Kidney (tissue), 14 donors: Measurements from ENCODE around the gene ASTL. TPM values are rescaled to one million over a fixed set of nuclear protein-coding genes. Genes with fewer than 3 reads are reported as not detected.

Experiments used
- DNase-seq, 5 donors: peaks; one replicate each; pipeline ENCODE4 v3.0.0-alpha.2; 2013 to 2020
- FAIRE-seq: peaks from 2 replicates; lab custom pipeline; 2012; peaks lifted over from hg19 to GRCh38; lab: Jason Lieb, UNC
- H3K27ac ChIP-seq, 2 donors: one replicate each; pipeline ENCODE4 v1.7.0; 2013; ENCODE audit warnings: low read depth in 2 of 2, low read length in 2 of 2, inconsistent platforms in 1 of 2
- H3K27me3 ChIP-seq: one replicate; pipeline ENCODE4 v1.7.1; 2013; ENCODE audit warnings: low read length, inconsistent platforms; ENCODE audit not compliant: control insufficient read depth, insufficient read depth
- H3K36me3 ChIP-seq, 3 donors: one replicate each; pipeline versions ENCODE4 v1.7.0 to v1.7.1; 2013; ENCODE audit warnings: low read length in 3 of 3, control low read depth in 1 of 3, inconsistent platforms in 1 of 3; ENCODE audit not compliant: insufficient read depth in 3 of 3, control insufficient read depth in 2 of 3
- H3K4me1 ChIP-seq, 3 donors: one replicate each; pipeline versions ENCODE4 v1.7.0 to v1.7.1; 2013; ENCODE audit warnings: low read length in 3 of 3, inconsistent platforms in 1 of 3, low read depth in 1 of 3; ENCODE audit not compliant: control insufficient read depth in 2 of 3, insufficient read depth in 2 of 3
- H3K4me3 ChIP-seq, 3 donors: one replicate each; pipeline versions ENCODE4 v1.7.0 to v1.8.1; 2013; ENCODE audit warnings: low read length in 3 of 3, control low read depth in 1 of 3, inconsistent platforms in 1 of 3
- H3K9ac ChIP-seq, 3 donors: one replicate each; pipeline versions ENCODE4 v1.7.0 to v1.7.1; 2013; ENCODE audit warnings: low read length in 3 of 3, control low read depth in 1 of 3, inconsistent platforms in 1 of 3
- H3K9me3 ChIP-seq, 3 donors: one replicate each; pipeline versions ENCODE4 v1.7.0 to v1.7.1; 2013; ENCODE audit warnings: low read length in 3 of 3, control low read depth in 1 of 3, inconsistent platforms in 1 of 3; ENCODE audit not compliant: control insufficient read depth in 2 of 3, insufficient read depth in 1 of 3
- CTCF ChIP-seq: IDR thresholded peaks from 3 replicates; pipeline ENCODE4 v1.5.1; 2012; ENCODE audit warnings: mild to moderate bottlenecking, moderate library complexity, borderline replicate concordance; ENCODE audit not compliant: insufficient read depth; ENCODE audit errors: extremely low read depth
- intact Hi-C: fragments of 100-400 bp; cut with DNase I; formaldehyde crosslinking; loops from one replicate; pipeline ENCODE4 v1.11.1; 2022
- polyA plus RNA-seq: library from polyadenylated mRNA; stranded (reverse); fragments of 350-450 nt; fragmentation: Illumina TruSeq; extraction: RNeasy Lipid Tissue Mini Kit (QIAGEN cat#74804); gene quantifications from one replicate; pipeline ENCODE4 v1.2.3, GENCODE V29; 2014; ENCODE audit warnings: low read depth, low replicate concordance; ENCODE audit not compliant: insufficient read depth
- total RNA-seq: library from RNA; stranded (reverse); fragmentation: NEBNext Ultra II Directional; extraction: Animal tissue kit (Norgen Biotek cat#: 25700); gene quantifications from one replicate; pipeline ENCODE4 v1.2.1, GENCODE V29; 2021
- donor health status: control.
- donor health status: control.
- donor health status: control.
- donor health status: control.
- donor health status: control.
- donor health status: DM: yes; HTN: yes; CAD: no.
- donor health status: Normal renal cell carcinoma (clear cell type).

The ASTL gene
- total and polyA plus RNA-seq, 2 donors from 2014 or later, result not detected

GRCh38 chr2:96174251-96175144 lies 36.2 kb upstream of the ASTL start:
- DNase-seq (peak in 4 of 5 donors; percentile 76 to 83 (median 80)), FAIRE-seq (no peak)
- Histone ChIP-seq H3K27ac (no peak overlapping the region), H3K27me3 (no peaks in the 10 kb centered on the region), H3K4me1 (no peaks in the 10 kb centered on the region), H3K4me3 (no peak overlapping the region), H3K36me3 (no peaks in the 10 kb centered on the region), H3K9me3 (no peaks in the 10 kb centered on the region), H3K9ac (no peak overlapping the region)
- intact Hi-C loops, result no loop called here
- TF ChIP-seq CTCF, result peak; percentile 90

- DNase-seq (no peak), FAIRE-seq (no peak)
- Histone ChIP-seq H3K9me3 (no peaks in the 10 kb centered on the region), H3K27ac (no peak overlapping the region), H3K9ac (no peak overlapping the region), H3K4me3 (no peak overlapping the region), H3K27me3 (no peaks in the 10 kb centered on the region), H3K4me1 (no peaks in the 10 kb centered on the region), H3K36me3 (no peaks in the 10 kb centered on the region)
- intact Hi-C loops, result no loop called here
- TF ChIP-seq CTCF, result no peak
Observed at GRCh38 chr2:96171831-96172230, 33.5 kb upstream of the ASTL start.

- no peak for FAIRE-seq
- Histone ChIP-seq H3K9me3 (no peaks in the 10 kb centered on the region), H3K27ac (no peak overlapping the region), H3K4me3 (no peak overlapping the region), H3K4me1 (no peaks in the 10 kb centered on the region), H3K36me3 (no peaks in the 10 kb centered on the region), H3K9ac (no peak overlapping the region), H3K27me3 (no peaks in the 10 kb centered on the region)
- DNase-seq, result no peak
- TF ChIP-seq CTCF, result no peak
- intact Hi-C loops, result no loop called here
Observed at GRCh38 chr2:96170626-96171025, 32.3 kb upstream of the ASTL start.
